HFFc6 (cell line): Measurements from ENCODE around the gene ITM2A. TPM values are rescaled to one million over a fixed set of nuclear protein-coding genes. Genes with fewer than 3 reads are reported as not detected.

Experiments used
- DNase-seq: peaks from one replicate; pipeline ENCODE4 v3.0.0-alpha.2; 2018
- H3K27ac Mint-ChIP-seq: 2 replicates; pipeline ENCODE4 v1.8.0; 2020; ENCODE audit warnings: mild to moderate bottlenecking, mixed read lengths
- H3K27me3 Mint-ChIP-seq: 2 replicates; pipeline ENCODE4 v1.8.0; 2021; ENCODE audit warnings: mild to moderate bottlenecking, moderate library complexity, mixed read lengths; ENCODE audit not compliant: insufficient read depth
- H3K36me3 Mint-ChIP-seq: 2 replicates; pipeline ENCODE4 v1.8.0; 2021; ENCODE audit warnings: low read depth, mixed read lengths
- H3K4me1 Mint-ChIP-seq: 2 replicates; pipeline ENCODE4 v1.8.0; 2020; ENCODE audit warnings: low read depth, mixed read lengths
- H3K4me3 Mint-ChIP-seq: 2 replicates; pipeline ENCODE4 v1.8.0; 2020; ENCODE audit warnings: mild to moderate bottlenecking, moderate library complexity, mixed read lengths
- H3K9me3 Mint-ChIP-seq: 2 replicates; pipeline ENCODE4 v1.8.0; 2020; ENCODE audit warnings: mild to moderate bottlenecking, mixed read lengths
- CTCF ChIP-seq: fragments of 200-600 bp; sonication (generic); IDR thresholded peaks from 2 replicates; pipeline ENCODE4 v1.5.0; 2021; ENCODE audit warnings: antibody characterized with exemption, mild to moderate bottlenecking
- total RNA-seq, 6 experiments: library from RNA; stranded (reverse); fragmentation: NEBNext Ultra II Directional; extraction: Animal tissue kit (Norgen Biotek cat#: 25700); gene quantifications; 2 replicates in 1 of 6; 3 replicates in 5 of 6; pipeline ENCODE4 v1.2.3, GENCODE V29; 2021

The ITM2A gene
- total RNA-seq, 6 experiments from 2014 or later, result not detected

GRCh38 chrX:79364306-79364705 is 2.8 kb downstream of the ITM2A start:
- H3K4me1 Mint-ChIP-seq, result no peaks in the 10 kb centered on the region
- no peak for DNase-seq
- no peak overlapping the region for H3K27ac Mint-ChIP-seq
- no peak for TF ChIP-seq CTCF
- no peak overlapping the region for H3K4me3 Mint-ChIP-seq
- H3K27me3 Mint-ChIP-seq, result no peaks in the 10 kb centered on the region; the same call in 1 of the 2 replicates
- H3K9me3 Mint-ChIP-seq, result peaks cover 4% of the 10 kb centered on the region; the same call in 1 of the 2 replicates
- H3K36me3 Mint-ChIP-seq, result no peaks in the 10 kb centered on the region

GRCh38 chrX:79361192-79361870 is 5.8 kb downstream of the ITM2A start:
- DNase-seq, result no peak
- no peak overlapping the region for H3K4me3 Mint-ChIP-seq
- TF ChIP-seq CTCF, result no peak
- H3K27me3 Mint-ChIP-seq, result no peaks in the 10 kb centered on the region
- no peak overlapping the region for H3K27ac Mint-ChIP-seq
- H3K36me3 Mint-ChIP-seq, result no peaks in the 10 kb centered on the region
- H3K9me3 Mint-ChIP-seq, result peaks cover 5% of the 10 kb centered on the region; the same call in 1 of the 2 replicates
- no peaks in the 10 kb centered on the region for H3K4me1 Mint-ChIP-seq

GRCh38 chrX:79336869-79337815 is 30.0 kb downstream of the ITM2A start:
- DNase-seq, result no peak
- TF ChIP-seq CTCF, result no peak
- Mint-ChIP-seq H3K4me3 (no peak overlapping the region), H3K4me1 (no peaks in the 10 kb centered on the region), H3K27ac (no peak overlapping the region), H3K36me3 (no peaks in the 10 kb centered on the region), H3K27me3 (no peaks in the 10 kb centered on the region), H3K9me3 (no peaks in the 10 kb centered on the region; the same call in 1 of the 2 replicates)

GRCh38 chrX:79330022-79330421 is 37.1 kb downstream of the ITM2A start:
- no peaks in the 10 kb centered on the region for H3K27me3 Mint-ChIP-seq
- H3K4me3 Mint-ChIP-seq, result no peak overlapping the region
- H3K4me1 Mint-ChIP-seq, result no peaks in the 10 kb centered on the region
- DNase-seq, result no peak
- no peak for TF ChIP-seq CTCF
- no peaks in the 10 kb centered on the region for H3K36me3 Mint-ChIP-seq
- no peak overlapping the region for H3K27ac Mint-ChIP-seq
- H3K9me3 Mint-ChIP-seq, result no peaks in the 10 kb centered on the region

- no peaks in the 10 kb centered on the region for H3K27me3 Mint-ChIP-seq
Observed at GRCh38 chrX:79325263-79325958, 41.7 kb downstream of the ITM2A start.

More at GRCh38 chrX:79325263-79325958, 41.7 kb downstream of the ITM2A start:
- H3K36me3 Mint-ChIP-seq, result no peaks in the 10 kb centered on the region
- no peaks in the 10 kb centered on the region for H3K4me1 Mint-ChIP-seq
- TF ChIP-seq CTCF, result no peak
- H3K9me3 Mint-ChIP-seq, result no peaks in the 10 kb centered on the region
- no peak overlapping the region for H3K4me3 Mint-ChIP-seq
- no peak for DNase-seq
- H3K27ac Mint-ChIP-seq, result no peak overlapping the region
